ENCODE results near the gene GALR1. TPM values are rescaled to one million over a fixed set of nuclear protein-coding genes. Genes with fewer than 3 reads are reported as not detected.
"Not testable (repeated sequence)": the region's sequence is repeated elsewhere in the genome, so short reads cannot be mapped to it uniquely, and the experiment has no call there.

The GALR1 gene
- total and polyA plus RNA-seq, 12 donors = 0.11 to 3.5 (median 0.87) TPM; not detected in 4

- no peak overlapping the region for H3K27ac ChIP-seq
- no peaks in the 10 kb centered on the region for H3K27me3 ChIP-seq
- TF ChIP-seq POLR2A (IDR thresholded peaks at IDR 0.05) (no peak), CTCF (IDR thresholded peaks at IDR 0.05) (no peak)
- H3K4me1 ChIP-seq (replicated peaks in 1 of 2) = no peaks in the 10 kb centered on the region
- no peak overlapping the region for H3K4me3 ChIP-seq
- DNase-seq = no peak
- intact Hi-C loops (cut with DNase I) = no loop called here
- H3K36me3 ChIP-seq (replicated peaks in 1 of 2) = no peaks in the 10 kb centered on the region
- 77 to 86% (median 80%) methylated on average over 9 of the region's 9 CpGs for WGBS, 4 donors
- no peaks in the 10 kb centered on the region for H3K9me3 ChIP-seq (replicated peaks in 1 of 3)
These were observed 18.8 kb downstream of the GALR1 start for GRCh38 chr18:77268456-77268855.

GRCh38 chr18:77271576-77272481 is 22.2 kb downstream of the GALR1 start:
- no peaks in the 10 kb centered on the region for H3K9me3 ChIP-seq (replicated peaks in 1 of 3)
- 39 to 41% (median 41%) methylated on average over 9 of the region's 9 CpGs for WGBS, 4 donors
- DNase-seq = no peak
- H3K27ac ChIP-seq = no peak overlapping the region
- H3K4me3 ChIP-seq = no peak overlapping the region
- H3K4me1 ChIP-seq (replicated peaks in 1 of 2) = no peaks in the 10 kb centered on the region
- H3K27me3 ChIP-seq = no peaks in the 10 kb centered on the region
- TF ChIP-seq POLR2A (IDR thresholded peaks at IDR 0.05) = no peak
- TF ChIP-seq CTCF (IDR thresholded peaks at IDR 0.05) = no peak
- no peaks in the 10 kb centered on the region for H3K36me3 ChIP-seq (replicated peaks in 1 of 2)
- intact Hi-C loops (cut with DNase I) = no loop called here

- intact Hi-C loops (cut with DNase I); DNase-seq; H3K4me1 ChIP-seq (replicated peaks in 1 of 2); H3K27me3 ChIP-seq; H3K4me3 ChIP-seq; H3K9me3 ChIP-seq (replicated peaks in 1 of 3); H3K27ac ChIP-seq; H3K36me3 ChIP-seq (replicated peaks in 1 of 2): not testable (repeated sequence)
- 45 to 69% (median 63%) methylated on average over 7 of the region's 7 CpGs for WGBS, 4 donors
These were observed 41.2 kb downstream of the GALR1 start for GRCh38 chr18:77290841-77291240.

GRCh38 chr18:77298172-77298571 is 48.5 kb downstream of the GALR1 start:
- TF ChIP-seq CTCF (IDR thresholded peaks at IDR 0.05) = no peak
- TF ChIP-seq POLR2A (IDR thresholded peaks at IDR 0.05) = no peak
- no peak overlapping the region for H3K27ac ChIP-seq
- no peaks in the 10 kb centered on the region for H3K27me3 ChIP-seq
- no peak overlapping the region for H3K4me3 ChIP-seq
- intact Hi-C loops (cut with DNase I) = no loop called here
- WGBS, 4 donors = 6 to 26% (median 23%) methylated on average over 7 to 8 of the region's 8 CpGs
- H3K4me1 ChIP-seq (replicated peaks in 1 of 2) = no peaks in the 10 kb centered on the region
- DNase-seq = no peak
- H3K36me3 ChIP-seq (replicated peaks in 1 of 2) = no peaks in the 10 kb centered on the region
- no peaks in the 10 kb centered on the region for H3K9me3 ChIP-seq (replicated peaks in 1 of 3)

- no peaks in the 10 kb centered on the region for H3K36me3 ChIP-seq (replicated peaks in 1 of 2)
- TF ChIP-seq POLR2A (IDR thresholded peaks at IDR 0.05) = no peak
- no peak for TF ChIP-seq CTCF (IDR thresholded peaks at IDR 0.05)
- DNase-seq = no peak
- WGBS, 4 donors = 66 to 84% (median 75%) methylated on average over 6 of the region's 6 CpGs
- peak overlapping the region in 1 of 4 donors; percentile 14 for H3K4me3 ChIP-seq
- no peaks in the 10 kb centered on the region for H3K4me1 ChIP-seq (replicated peaks in 1 of 2)
- no peaks in the 10 kb centered on the region for H3K27me3 ChIP-seq
- H3K9me3 ChIP-seq (replicated peaks in 1 of 3) = no peaks in the 10 kb centered on the region
- no peak overlapping the region for H3K27ac ChIP-seq
- intact Hi-C loops (cut with DNase I) = no loop called here
These were observed 50.1 kb downstream of the GALR1 start for GRCh38 chr18:77299706-77300105.
